Measurements from ENCODE around the gene LIG1.

GRCh38 chr19:48149430-48149829, 20.7 kb downstream of the LIG1 start:
- no peak for TF ChIP-seq CTCF (conservative IDR thresholded peaks at IDR 0.05)
- no peak for TF ChIP-seq EZH2 (IDR thresholded peaks at IDR 0.05; ENCODE audit: low read depth)

Data from PC-9 (cell line).